Measurements from ENCODE around the gene LGI4. TPM values are rescaled to one million over a fixed set of nuclear protein-coding genes. Genes with fewer than 3 reads are reported as not detected.

LGI4 gene
- total RNA-seq, 1 donor from 2014 or later: 32.9 TPM

- Histone ChIP-seq H3K27me3 (no peaks in the 10 kb centered on the region), H3K9me3 (no peaks in the 10 kb centered on the region), H3K27ac (no peak overlapping the region), H3K36me3 (no peaks in the 10 kb centered on the region), H3K4me1 (no peaks in the 10 kb centered on the region), H3K4me3 (no peak overlapping the region)
- no peak for DNase-seq (ENCODE audit: extremely low spot score in 2 of 2)
- intact Hi-C loops (cut with DNase I): no loop called here
- TF ChIP-seq POLR2A (IDR thresholded peaks at IDR 0.05) (no peak), POLR2AphosphoS5 (IDR thresholded peaks at IDR 0.05; ENCODE audit: insufficient read depth in 1 of 2, low read depth in 1 of 2) (no peak), CTCF (IDR thresholded peaks at IDR 0.05) (no peak)
These were observed 36.3 kb downstream of the LGI4 start for GRCh38 chr19:35098413-35099049.

- DNase-seq (ENCODE audit: extremely low spot score in 2 of 2): no peak
- Histone ChIP-seq H3K9me3 (no peaks in the 10 kb centered on the region), H3K27me3 (no peaks in the 10 kb centered on the region), H3K27ac (peak overlapping the region; percentile 56), H3K36me3 (no peaks in the 10 kb centered on the region), H3K4me1 (peaks cover 3% of the 10 kb centered on the region), H3K4me3 (no peak overlapping the region)
- no peak for TF ChIP-seq POLR2A (IDR thresholded peaks at IDR 0.05)
- intact Hi-C loops (cut with DNase I): no loop called here
These were observed 39.0 kb downstream of the LGI4 start for GRCh38 chr19:35095667-35096368.

- peaks cover 13% of the 10 kb centered on the region for H3K4me1 ChIP-seq
These were observed 40.2 kb downstream of the LGI4 start for GRCh38 chr19:35094656-35095055.

GRCh38 chr19:35093941-35094647, 40.8 kb downstream of the LGI4 start:
- DNase-seq (ENCODE audit: extremely low spot score in 2 of 2): no peak
- no peak overlapping the region for H3K27ac ChIP-seq
- H3K4me1 ChIP-seq: peaks cover 13% of the 10 kb centered on the region
- no peaks in the 10 kb centered on the region for H3K9me3 ChIP-seq
- TF ChIP-seq CTCF (IDR thresholded peaks at IDR 0.05) (no peak), POLR2AphosphoS5 (IDR thresholded peaks at IDR 0.05; ENCODE audit: insufficient read depth in 1 of 2, low read depth in 1 of 2) (no peak), POLR2A (IDR thresholded peaks at IDR 0.05) (no peak)
- no peaks in the 10 kb centered on the region for H3K36me3 ChIP-seq
- no peak overlapping the region for H3K4me3 ChIP-seq
- intact Hi-C loops (cut with DNase I): no loop called here
- no peaks in the 10 kb centered on the region for H3K27me3 ChIP-seq

More at GRCh38 chr19:35094656-35095055, 40.2 kb downstream of the LGI4 start:
- Histone ChIP-seq H3K36me3 (no peaks in the 10 kb centered on the region), H3K27ac (no peak overlapping the region), H3K27me3 (no peaks in the 10 kb centered on the region), H3K9me3 (no peaks in the 10 kb centered on the region), H3K4me3 (no peak overlapping the region)
- DNase-seq (ENCODE audit: extremely low spot score in 2 of 2): no peak
- TF ChIP-seq POLR2A (IDR thresholded peaks at IDR 0.05) (no peak), CTCF (IDR thresholded peaks at IDR 0.05) (no peak), POLR2AphosphoS5 (IDR thresholded peaks at IDR 0.05; ENCODE audit: insufficient read depth in 1 of 2, low read depth in 1 of 2) (no peak)
- intact Hi-C loops (cut with DNase I): no loop called here

GRCh38 chr19:35093430-35093829, 41.4 kb downstream of the LGI4 start:
- Histone ChIP-seq H3K4me1 (peaks cover 13% of the 10 kb centered on the region), H3K4me3 (no peak overlapping the region), H3K36me3 (no peaks in the 10 kb centered on the region), H3K27me3 (no peaks in the 10 kb centered on the region), H3K9me3 (no peaks in the 10 kb centered on the region), H3K27ac (no peak overlapping the region)
- no peak for DNase-seq (ENCODE audit: extremely low spot score in 2 of 2)
- intact Hi-C loops (cut with DNase I): no loop called here
- TF ChIP-seq POLR2AphosphoS5 (IDR thresholded peaks at IDR 0.05; ENCODE audit: insufficient read depth in 1 of 2, low read depth in 1 of 2) (no peak), POLR2A (IDR thresholded peaks at IDR 0.05) (no peak), CTCF (IDR thresholded peaks at IDR 0.05) (no peak)

Data from vagina (tissue), 2 donors.